PFSK-1 (cell line): Measurements from ENCODE around the gene CCL8.

Experiments used
- POLR2AphosphoS5 ChIP-seq: IDR thresholded peaks from 2 replicates; pipeline ENCODE4 v1.6.1; 2012; ENCODE audit warnings: low read depth, mild to moderate bottlenecking, control low read depth, low read length, moderate library complexity
- SIN3A ChIP-seq: IDR thresholded peaks from 2 replicates; pipeline ENCODE4 v1.6.1; 2012; ENCODE audit warnings: mild to moderate bottlenecking, low read length, moderate library complexity, borderline replicate concordance; ENCODE audit not compliant: insufficient read depth

- no peak for TF ChIP-seq POLR2AphosphoS5
- no peak for TF ChIP-seq SIN3A
These were observed 38.2 kb downstream of the CCL8 start for GRCh38 chr17:34357398-34357797.
